ENCODE results near the gene PELI2.

- TF ChIP-seq CTCF (tag by site-specific recombination; IDR thresholded peaks at IDR 0.05), result no peak
- no peak for TF ChIP-seq ZNF140 (tag by site-specific recombination; IDR thresholded peaks at IDR 0.05)
- TF ChIP-seq ZNF26 (tag by site-specific recombination; IDR thresholded peaks at IDR 0.05), result no peak
- no peak for TF ChIP-seq ZNF837 (tag by site-specific recombination; IDR thresholded peaks at IDR 0.05)
- TF ChIP-seq ZNF843 (tag by site-specific recombination; IDR thresholded peaks at IDR 0.05), result no peak
- no peak for TF ChIP-seq ZNF148 (tag by site-specific recombination; IDR thresholded peaks at IDR 0.05; ENCODE audit: borderline replicate concordance)
- no peak for TF ChIP-seq ZSCAN30 (tag by site-specific recombination; IDR thresholded peaks at IDR 0.05)
Observed at GRCh38 chr14:56085471-56085870, 32.7 kb upstream of the PELI2 start.
